Activated CD8-positive, alpha-beta T cell treated with anti-CD3 and anti-CD28 coated beads, Interleukin-2, amount 10 ng/mL, durations not matched to agents 7 days and 5 days (primary cell): Measurements from ENCODE around the gene DNM2. TPM values are rescaled to one million over a fixed set of nuclear protein-coding genes. Genes with fewer than 3 reads are reported as not detected.
"Not testable (repeated sequence)": the region's sequence is repeated elsewhere in the genome, so short reads cannot be mapped to it uniquely, and the experiment has no call there.

Experiments
- ATAC-seq: fragments of 150-1000 bp; cut with Tn5 transposase; one replicate; pipeline ENCODE4 v1.10.0; 2021; ENCODE audit warnings: moderate library complexity
- CTCF ChIA-PET: fragments of 350-600 bp; sonication (Branson Sonifier 250); formaldehyde crosslinking; loops from one replicate; lab custom pipeline; 2021; ENCODE audit warnings: antibody characterized with exemption; lab: Charles Lee
- POLR2A ChIA-PET: fragments of 350-600 bp; sonication (Branson Sonifier 250); formaldehyde crosslinking; loops from one replicate; lab custom pipeline; 2021; ENCODE audit warnings: antibody characterized with exemption; lab: Charles Lee
- DNase-seq: peaks from one replicate; pipeline ENCODE4 v3.0.0-alpha.2; 2020
- H3K27ac Mint-ChIP-seq: one replicate; pipeline ENCODE4 v1.8.0; 2021; ENCODE audit warnings: mild to moderate bottlenecking, mixed read lengths
- H3K27me3 Mint-ChIP-seq: one replicate; pipeline ENCODE4 v1.8.0; 2021; ENCODE audit warnings: low read depth, mixed read lengths
- H3K36me3 Mint-ChIP-seq: one replicate; pipeline ENCODE4 v1.8.0; 2021; ENCODE audit warnings: low read depth, mixed read lengths
- H3K4me1 Mint-ChIP-seq: one replicate; pipeline ENCODE4 v1.8.0; 2021; ENCODE audit warnings: low read depth, mixed read lengths
- H3K4me3 Mint-ChIP-seq: one replicate; pipeline ENCODE4 v1.8.0; 2021; ENCODE audit warnings: mild to moderate bottlenecking, mixed read lengths
- H3K9me3 Mint-ChIP-seq: one replicate; pipeline ENCODE4 v1.8.0; 2022; ENCODE audit warnings: mixed read lengths; ENCODE audit not compliant: insufficient read depth
- total RNA-seq, 2 experiments: library from RNA; stranded (reverse); gene quantifications; one replicate each; pipeline ENCODE4 v1.2.3, GENCODE V29; 2021

The DNM2 gene
- total RNA-seq, result 100 to 1,000 TPM; 239 to 240 TPM

DNA sequence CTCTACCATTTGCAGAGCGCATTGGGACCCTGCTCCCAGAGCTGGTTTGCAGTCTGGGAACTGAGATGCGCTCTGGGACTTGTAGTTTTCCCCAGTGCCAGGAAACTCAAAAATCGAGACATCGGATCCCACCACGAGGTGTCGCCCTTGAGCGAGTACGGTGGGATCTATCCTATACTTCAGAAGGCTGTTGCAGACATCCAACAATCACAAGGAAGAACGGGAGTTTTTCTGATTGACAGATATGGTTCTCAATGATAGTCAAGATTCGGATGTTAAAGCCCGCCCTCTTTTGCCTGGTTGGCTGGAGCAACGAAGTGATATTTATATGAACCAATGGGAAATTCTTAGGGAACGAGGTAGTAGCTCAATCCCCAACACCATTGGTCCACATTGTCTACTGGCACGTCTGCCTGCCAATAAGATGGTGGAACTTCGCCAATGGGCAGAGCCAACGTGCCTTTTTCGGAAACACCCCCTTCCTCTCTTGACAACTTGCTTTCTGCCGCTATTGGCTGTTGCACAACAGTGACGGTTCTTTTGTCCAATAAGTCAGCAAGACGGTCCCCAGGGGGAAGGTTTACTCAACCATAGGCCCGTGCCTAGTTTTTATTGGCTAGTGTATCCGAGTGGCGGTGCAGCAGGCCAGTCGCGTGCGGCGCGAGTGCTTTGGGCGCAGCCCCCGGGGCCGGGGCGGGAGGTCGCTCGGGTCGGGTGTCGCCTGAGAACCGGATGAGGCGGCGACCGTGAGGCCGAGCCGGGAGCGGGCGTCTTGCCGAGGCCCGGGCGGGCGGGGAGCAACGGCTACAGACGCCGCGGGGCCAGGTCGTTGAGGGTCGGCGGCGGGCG, at the start of gene DNM2:
Gene DNM2 (plus strand): TSS at position 724 of the 849 bp plus-strand sequence. CDS start 164 bp downstream, outside the sequence.
- H3K27me3 Mint-ChIP-seq, result no peaks in the 10 kb centered on the region
- DNase-seq, result peak; percentile 98
- peak within 1 kb of the TSS; percentile 88 for H3K27ac Mint-ChIP-seq
- H3K9me3 Mint-ChIP-seq, result no peaks in the 10 kb centered on the region
- H3K4me1 Mint-ChIP-seq, result peaks cover 32% of the 10 kb centered on the region
- peaks cover 15% of the 10 kb centered on the region for H3K36me3 Mint-ChIP-seq
- peak; percentile 95 for ATAC-seq
- ChIA-PET CTCF (interaction anchor here (0.7 to 7.0 kb wide), 54 partner anchors 9 to 663 kb away, joined by 3 to 195 read pairs (median 4); partner anchors contain the start of genes CARM1, QTRT1 and TMED1), POLR2A (interaction anchor here (0.6 to 3.9 kb wide), 18 partner anchors 10 to 175 kb away, joined by 3 to 26 read pairs (median 4); partner anchors contain the start of gene TMED1)
- H3K4me3 Mint-ChIP-seq, result peak within 1 kb of the TSS; percentile 96

DNA sequence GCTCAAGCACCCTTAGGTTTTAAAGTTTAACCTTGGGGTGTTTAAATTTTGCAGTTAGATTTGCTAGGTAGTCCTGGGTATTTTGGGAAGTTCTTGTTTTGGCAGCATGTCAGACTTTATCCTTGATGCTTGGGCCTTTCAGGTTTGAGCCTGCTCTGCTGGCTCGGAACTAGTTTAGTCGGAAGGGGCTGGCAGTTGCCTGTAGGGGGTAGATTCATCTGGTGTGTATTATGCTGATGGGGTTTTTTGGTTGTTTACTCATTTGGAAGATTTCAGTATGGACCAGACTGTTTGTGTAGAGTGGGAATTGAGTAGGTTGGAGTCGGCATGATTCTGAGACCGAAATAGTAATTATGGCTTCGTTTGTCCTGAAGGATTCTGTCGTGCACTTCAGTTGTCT, 48.6 kb upstream of the DNM2 start:
- H3K36me3 Mint-ChIP-seq, result peaks cover 36% of the 10 kb centered on the region

DNA sequence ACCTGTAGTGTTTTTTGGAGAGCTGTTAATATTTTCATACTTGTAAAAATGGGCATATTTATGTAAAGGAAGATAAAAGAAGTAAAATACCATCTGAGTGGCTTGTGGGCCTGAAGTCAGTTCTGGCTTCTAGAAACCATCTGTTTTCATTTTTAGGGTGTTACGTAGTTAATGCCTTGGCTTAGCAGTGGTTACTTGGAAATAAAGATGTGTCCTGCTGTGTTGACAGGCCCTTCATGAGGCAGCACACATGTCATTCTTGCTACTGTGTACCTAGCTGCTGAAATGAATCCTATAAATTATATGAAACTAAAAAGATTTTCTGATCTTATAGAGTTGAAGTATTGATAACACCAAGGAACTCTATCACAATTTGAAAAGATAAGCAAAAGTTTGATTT, 47.7 kb upstream of the DNM2 start:
- Mint-ChIP-seq H3K4me3 (no peak overlapping the region), H3K27me3 (no peaks in the 10 kb centered on the region), H3K4me1 (peaks cover 24% of the 10 kb centered on the region), H3K36me3 (peaks cover 41% of the 10 kb centered on the region), H3K9me3 (no peaks in the 10 kb centered on the region), H3K27ac (no peak overlapping the region)
- POLR2A ChIA-PET, result no interaction called here
- CTCF ChIA-PET, result no interaction called here
- DNase-seq (no peak), ATAC-seq (no peak)

More for the DNA sequence above, 48.6 kb upstream of the DNM2 start:
- CTCF ChIA-PET, result no interaction called here
- no peak overlapping the region for H3K4me3 Mint-ChIP-seq
- H3K27me3 Mint-ChIP-seq, result no peaks in the 10 kb centered on the region
- H3K4me1 Mint-ChIP-seq, result peaks cover 24% of the 10 kb centered on the region
- DNase-seq (no peak), ATAC-seq (no peak)
- POLR2A ChIA-PET, result no interaction called here
- no peaks in the 10 kb centered on the region for H3K9me3 Mint-ChIP-seq
- H3K27ac Mint-ChIP-seq, result peak overlapping the region; percentile 57

DNA sequence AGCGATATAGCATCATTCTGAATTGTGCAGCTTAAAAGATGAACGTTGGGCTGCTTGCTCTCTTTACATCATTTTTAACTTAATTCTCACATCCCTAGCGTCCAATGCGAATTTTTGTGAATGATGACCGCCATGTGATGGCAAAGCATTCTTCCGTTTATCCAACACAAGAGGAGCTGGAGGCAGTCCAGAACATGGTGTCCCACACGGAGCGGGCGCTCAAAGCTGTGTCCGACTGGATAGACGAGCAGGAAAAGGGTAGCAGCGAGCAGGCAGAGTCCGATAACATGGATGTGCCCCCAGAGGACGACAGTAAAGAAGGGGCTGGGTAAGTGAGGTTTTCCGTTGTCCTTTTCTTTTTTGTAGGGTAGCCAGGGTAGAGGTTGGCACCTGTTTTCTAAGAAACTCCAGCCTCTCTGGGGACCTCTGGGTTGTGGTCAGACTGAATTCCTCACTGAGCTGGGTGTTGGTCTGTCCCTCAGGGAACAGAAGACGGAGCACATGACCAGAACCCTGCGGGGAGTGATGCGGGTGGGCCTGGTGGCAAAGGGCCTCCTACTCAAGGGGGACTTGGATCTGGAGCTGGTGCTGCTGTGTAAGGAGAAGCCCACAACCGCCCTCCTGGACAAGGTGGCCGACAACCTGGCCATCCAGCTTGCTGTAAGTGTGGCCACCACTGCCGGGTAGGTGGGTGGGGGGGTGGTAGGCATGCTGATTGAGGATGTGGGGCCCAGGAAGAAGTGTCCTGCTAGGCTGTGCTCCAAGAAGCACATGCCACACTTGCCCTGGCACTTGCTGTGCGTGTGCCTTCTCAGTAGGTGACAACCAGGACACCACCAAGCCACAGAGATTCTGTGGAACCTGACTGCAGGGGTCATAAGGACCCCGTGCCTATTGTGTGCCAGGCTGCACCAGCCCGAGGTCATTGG, 46.7 kb upstream of the DNM2 start:
- DNase-seq (no peak), ATAC-seq (no peak)
- Mint-ChIP-seq H3K36me3 (peaks cover 48% of the 10 kb centered on the region), H3K4me1 (peaks cover 24% of the 10 kb centered on the region), H3K9me3 (no peaks in the 10 kb centered on the region), H3K27ac (peak overlapping the region; percentile 2), H3K4me3 (no peak overlapping the region), H3K27me3 (no peaks in the 10 kb centered on the region)
- ChIA-PET CTCF (interaction anchor here (1.4 kb wide), 1 partner anchor 90 kb away, joined by 6 read pairs; no protein-coding TSS in a partner anchor), POLR2A (interaction anchor here (1.0 kb wide), 1 partner anchor 12 kb away, joined by 6 read pairs; no protein-coding TSS in a partner anchor)

DNA sequence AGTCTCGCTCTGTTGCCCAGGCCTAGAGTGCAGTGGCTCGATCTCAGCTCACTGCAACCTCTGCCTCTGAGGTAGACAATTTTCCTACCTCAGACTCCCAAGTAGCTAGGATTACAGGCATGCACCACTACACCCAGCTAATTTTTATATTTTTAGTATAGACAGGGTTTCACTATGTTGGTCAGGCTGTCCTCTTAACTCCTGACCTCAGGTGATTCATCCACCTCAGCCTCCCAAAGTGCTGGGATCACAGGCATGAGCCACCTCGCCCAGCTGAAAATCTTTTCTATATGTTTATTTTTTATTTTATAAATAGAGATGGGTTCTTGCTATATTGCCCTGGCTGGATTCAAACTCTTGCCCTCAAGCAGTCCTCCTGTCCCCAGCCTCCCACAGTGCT, 46.0 kb upstream of the DNM2 start:
- POLR2A ChIA-PET, result interaction anchor here (1.0 kb wide), 1 partner anchor 13 kb away, joined by 6 read pairs; no protein-coding TSS in a partner anchor
- not testable (repeated sequence) for DNase-seq, H3K27me3 Mint-ChIP-seq, H3K4me3 Mint-ChIP-seq, ATAC-seq, H3K9me3 Mint-ChIP-seq, H3K27ac Mint-ChIP-seq
- Mint-ChIP-seq H3K36me3 (peaks cover 50% of the 10 kb centered on the region), H3K4me1 (peaks cover 20% of the 10 kb centered on the region)
- CTCF ChIA-PET, result interaction anchor here (1.0 to 1.4 kb wide), 2 partner anchors 29 to 90 kb away, joined by 3 to 6 read pairs; no protein-coding TSS in a partner anchor

DNA sequence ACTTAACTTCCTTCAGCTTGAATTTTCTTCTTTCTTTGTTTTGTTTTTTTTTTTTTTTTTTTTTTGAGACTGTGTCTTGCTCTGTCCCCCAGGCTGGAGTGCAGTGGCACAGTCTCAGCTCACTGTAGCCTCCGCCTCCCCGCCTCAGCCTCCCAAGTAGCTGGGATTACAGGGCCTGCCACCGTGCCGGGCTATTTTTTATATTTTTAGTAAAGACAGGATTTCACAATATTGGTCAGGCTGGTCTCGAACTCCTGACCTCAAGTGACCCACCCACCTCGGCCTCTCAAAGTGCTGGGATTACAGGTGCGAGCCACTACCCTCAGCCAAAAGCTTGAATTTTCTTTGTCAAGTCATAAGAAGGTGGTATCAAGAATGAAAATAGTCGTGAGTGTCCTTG, 42.7 kb upstream of the DNM2 start:
- H3K4me3 Mint-ChIP-seq, H3K9me3 Mint-ChIP-seq, H3K4me1 Mint-ChIP-seq, ATAC-seq, DNase-seq, H3K27ac Mint-ChIP-seq, POLR2A ChIA-PET, H3K27me3 Mint-ChIP-seq: not testable (repeated sequence)
- H3K36me3 Mint-ChIP-seq, result peaks cover 67% of the 10 kb centered on the region
- CTCF ChIA-PET, result interaction anchor here (2.0 kb wide), 1 partner anchor 19 kb away, joined by 4 read pairs; no protein-coding TSS in a partner anchor

DNA sequence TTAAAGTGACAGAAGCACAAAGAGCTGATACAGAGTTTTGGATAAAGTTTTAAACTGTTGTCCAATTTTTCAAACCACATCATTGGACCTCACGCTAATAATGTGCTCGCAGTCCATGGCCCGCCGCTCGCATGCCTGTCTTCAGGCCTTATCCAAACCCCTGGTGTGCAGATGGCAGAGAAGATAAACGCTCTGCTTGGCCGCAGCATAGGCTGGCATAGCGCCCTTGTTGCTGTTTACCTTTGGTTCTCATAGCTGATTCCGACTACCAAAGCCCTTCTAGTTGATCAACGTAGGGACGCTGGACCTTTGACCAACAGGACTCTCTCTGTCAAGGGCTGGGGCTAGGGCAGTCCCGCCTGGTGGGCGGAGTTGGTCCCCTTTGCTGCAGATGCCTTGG, 40.1 kb upstream of the DNM2 start:
- H3K9me3 Mint-ChIP-seq, result no peaks in the 10 kb centered on the region

DNA sequence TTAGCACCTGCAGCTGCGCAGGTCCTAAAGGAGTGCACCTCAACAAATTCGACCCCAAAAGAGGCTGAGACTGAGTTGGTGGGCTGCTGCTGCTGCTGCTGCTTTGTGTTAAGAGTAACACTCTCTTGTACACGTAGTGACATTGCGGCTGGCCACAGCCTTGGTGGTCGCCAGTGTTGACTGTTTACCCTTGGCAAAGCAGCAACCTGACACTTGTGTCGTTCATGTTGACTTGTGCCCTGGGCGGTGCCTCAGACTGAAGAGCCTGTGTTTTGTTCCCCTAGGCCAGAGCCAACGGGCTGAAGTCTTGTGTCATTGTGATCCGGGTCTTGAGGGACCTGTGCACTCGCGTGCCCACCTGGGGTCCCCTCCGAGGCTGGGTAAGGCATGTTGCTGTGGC, 39.1 kb upstream of the DNM2 start:
- Mint-ChIP-seq H3K4me3 (no peak overlapping the region), H3K27me3 (no peaks in the 10 kb centered on the region), H3K36me3 (peaks cover 75% of the 10 kb centered on the region), H3K9me3 (no peaks in the 10 kb centered on the region), H3K27ac (peak overlapping the region; percentile 39), H3K4me1 (no peaks in the 10 kb centered on the region)
- no peak for ATAC-seq
- ChIA-PET POLR2A (no interaction called here), CTCF (interaction anchor here (2.9 kb wide), 1 partner anchor 21 kb away, joined by 13 read pairs; no protein-coding TSS in a partner anchor)
- DNase-seq, result no peak

More for the DNA sequence above, 40.1 kb upstream of the DNM2 start:
- Mint-ChIP-seq H3K27ac (no peak overlapping the region), H3K36me3 (peaks cover 76% of the 10 kb centered on the region), H3K27me3 (no peaks in the 10 kb centered on the region), H3K4me3 (no peak overlapping the region), H3K4me1 (no peaks in the 10 kb centered on the region)
- POLR2A ChIA-PET, result no interaction called here
- DNase-seq (no peak), ATAC-seq (no peak)
- CTCF ChIA-PET, result interaction anchor here (2.9 kb wide), 1 partner anchor 22 kb away, joined by 13 read pairs; no protein-coding TSS in a partner anchor

DNA sequence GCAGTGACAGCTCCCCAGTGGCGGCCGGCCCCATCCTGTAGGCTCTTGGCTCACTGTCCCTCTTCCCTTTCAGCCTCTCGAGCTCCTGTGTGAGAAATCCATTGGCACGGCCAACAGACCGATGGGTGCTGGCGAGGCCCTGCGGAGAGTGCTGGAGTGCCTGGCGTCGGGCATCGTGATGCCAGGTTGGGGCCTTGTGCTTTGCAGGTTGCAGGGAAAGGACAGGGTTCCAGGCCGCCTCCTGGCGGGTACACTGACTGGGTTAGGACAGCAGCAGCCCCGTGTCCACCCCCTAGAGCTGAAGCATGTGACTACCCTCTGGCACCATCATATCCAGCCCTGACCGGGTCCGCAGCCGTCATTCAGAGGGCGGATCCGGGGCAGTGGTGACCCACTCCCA, 38.1 kb upstream of the DNM2 start:
- no peaks in the 10 kb centered on the region for H3K4me1 Mint-ChIP-seq
- no peak overlapping the region for H3K27ac Mint-ChIP-seq
- no peak for ATAC-seq
- no peak overlapping the region for H3K4me3 Mint-ChIP-seq
- H3K9me3 Mint-ChIP-seq, result no peaks in the 10 kb centered on the region
- ChIA-PET CTCF (no interaction called here), POLR2A (no interaction called here)
- no peak for DNase-seq
- no peaks in the 10 kb centered on the region for H3K27me3 Mint-ChIP-seq
- H3K36me3 Mint-ChIP-seq, result peaks cover 81% of the 10 kb centered on the region

DNA sequence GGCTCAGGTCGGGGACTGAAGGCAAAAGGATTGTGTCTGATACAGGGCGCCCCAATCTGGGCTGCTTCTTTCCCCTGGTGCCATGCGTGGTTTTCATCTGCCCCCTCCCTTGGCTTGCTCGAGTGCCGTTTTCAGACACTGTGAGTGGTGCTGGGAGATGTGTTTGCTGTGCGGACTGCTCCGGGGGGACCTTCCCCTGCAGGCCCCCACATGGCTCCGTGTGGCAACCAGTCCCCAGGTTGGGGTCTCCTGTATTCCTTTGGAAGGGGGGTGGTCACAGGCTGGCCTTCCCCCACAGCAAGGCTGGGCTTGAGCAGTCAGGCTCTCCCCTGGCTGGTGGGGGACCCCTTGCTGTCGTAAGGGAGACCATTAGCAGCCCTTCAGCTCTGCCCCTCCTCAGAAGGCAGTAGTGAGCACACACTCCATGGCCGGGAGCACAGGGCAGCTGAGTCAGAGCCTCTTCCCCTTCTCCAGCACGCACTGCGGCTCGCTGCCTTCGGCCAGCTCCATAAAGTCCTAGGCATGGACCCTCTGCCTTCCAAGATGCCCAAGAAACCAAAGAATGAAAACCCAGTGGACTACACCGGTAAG, 37.2 kb upstream of the DNM2 start:
- POLR2A ChIA-PET, result no interaction called here
- no peak overlapping the region for H3K27ac Mint-ChIP-seq
- no peak overlapping the region for H3K4me3 Mint-ChIP-seq
- peaks cover 81% of the 10 kb centered on the region for H3K36me3 Mint-ChIP-seq
- DNase-seq, result no peak
- CTCF ChIA-PET, result no interaction called here
- no peaks in the 10 kb centered on the region for H3K27me3 Mint-ChIP-seq
- H3K4me1 Mint-ChIP-seq, result no peaks in the 10 kb centered on the region
- no peak for ATAC-seq
- no peaks in the 10 kb centered on the region for H3K9me3 Mint-ChIP-seq

DNA sequence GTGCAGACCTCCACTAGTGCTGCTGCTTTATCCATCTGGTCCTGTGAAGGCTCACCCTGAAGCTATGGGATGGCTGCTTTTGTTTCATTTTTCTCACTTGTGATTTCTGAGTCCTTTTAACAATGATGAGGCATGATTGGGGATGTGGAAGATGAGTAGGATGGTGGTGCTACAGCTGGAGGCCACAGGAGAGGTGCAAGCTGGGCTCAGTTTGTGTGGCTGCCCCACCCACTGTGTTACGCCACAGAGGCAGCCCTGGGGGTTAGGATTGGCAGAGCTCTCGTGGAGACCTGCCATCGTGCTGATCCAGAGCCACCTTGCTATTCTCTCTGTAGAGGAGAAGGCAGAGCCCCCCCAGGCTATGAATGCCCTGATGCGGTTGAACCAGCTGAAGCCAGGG, 36.2 kb upstream of the DNM2 start:
- Mint-ChIP-seq H3K4me3 (no peak overlapping the region), H3K27ac (no peak overlapping the region), H3K27me3 (no peaks in the 10 kb centered on the region), H3K9me3 (no peaks in the 10 kb centered on the region), H3K36me3 (peaks cover 79% of the 10 kb centered on the region), H3K4me1 (no peaks in the 10 kb centered on the region)
- ChIA-PET CTCF (interaction anchor here (1.3 kb wide), 1 partner anchor 20 kb away, joined by 5 read pairs; the partner anchor contains the start of gene QTRT1), POLR2A (interaction anchor here (0.6 kb wide), 1 partner anchor 811 kb away, joined by 3 read pairs; no protein-coding TSS in a partner anchor)
- no peak for ATAC-seq
- DNase-seq, result no peak
